Measurements from ENCODE around the gene CCNB2.
"Not testable (repeated sequence)": the region's sequence is repeated elsewhere in the genome, so short reads cannot be mapped to it uniquely, and the experiment has no call there.

Gene CCNB2

DNA sequence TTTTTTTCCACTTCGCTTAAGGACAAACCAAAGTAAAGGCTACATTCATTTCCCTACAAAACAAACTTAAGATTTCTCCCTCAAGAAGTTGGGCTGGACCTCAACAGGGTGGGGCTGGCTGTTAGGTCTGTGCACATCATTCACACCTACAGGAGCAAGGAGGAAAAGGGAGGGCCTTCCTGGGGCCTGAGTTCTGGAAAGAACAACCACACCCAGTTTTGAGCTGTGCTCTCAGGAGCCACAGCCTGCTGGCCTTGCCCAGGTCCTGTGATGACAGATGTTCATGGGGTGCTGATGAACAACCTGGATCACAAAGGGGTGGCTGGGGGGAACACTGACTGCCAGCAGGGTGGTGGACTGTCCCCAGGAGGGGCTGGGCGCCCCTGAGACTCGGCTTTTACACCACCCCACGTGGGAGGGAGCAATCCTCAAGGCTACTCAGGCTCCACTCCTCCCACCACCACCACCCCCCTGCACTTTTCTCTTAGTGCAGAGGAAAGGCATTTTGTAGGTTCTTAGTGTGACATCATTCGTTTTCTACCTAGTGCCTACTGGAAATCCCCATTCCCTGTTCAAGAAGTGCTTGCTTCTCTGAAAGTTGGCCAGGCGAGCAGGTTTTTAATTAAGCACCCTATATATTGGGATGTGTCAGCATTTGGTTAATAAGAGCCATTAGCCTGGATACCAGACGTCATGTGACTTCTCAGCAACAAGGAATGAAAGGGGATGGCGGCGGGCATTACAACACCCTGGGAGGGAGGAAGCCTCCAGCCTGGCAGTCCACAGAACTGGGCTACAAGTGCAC is 35.7 kb downstream of the CCNB2 start:
- Histone ChIP-seq H3K36me3 (ENCODE audit: insufficient read depth, low read length) (peaks cover 26% of the 10 kb centered on the region; the same call in 1 of the 2 replicates), H3K27ac (no peak overlapping the region), H3K9ac (ENCODE audit: insufficient read length) (no peak overlapping the region), H3K9me3 (ENCODE audit: low read depth, low read length) (no peaks in the 10 kb centered on the region), H3K4me3 (no peak overlapping the region)
- TF ChIP-seq EZH2 (IDR thresholded peaks at IDR 0.05) (no peak), FOXP2 (optimal IDR thresholded peaks at IDR 0.05; ENCODE audit: control extremely low read depth, extremely low read length, insufficient read depth) (no peak), POLR2AphosphoS5 (IDR thresholded peaks at IDR 0.05; ENCODE audit: borderline replicate concordance, low read depth, low read length) (no peak)
- no peak for DNase-seq (ENCODE audit: low read depth, low spot score)

DNA sequence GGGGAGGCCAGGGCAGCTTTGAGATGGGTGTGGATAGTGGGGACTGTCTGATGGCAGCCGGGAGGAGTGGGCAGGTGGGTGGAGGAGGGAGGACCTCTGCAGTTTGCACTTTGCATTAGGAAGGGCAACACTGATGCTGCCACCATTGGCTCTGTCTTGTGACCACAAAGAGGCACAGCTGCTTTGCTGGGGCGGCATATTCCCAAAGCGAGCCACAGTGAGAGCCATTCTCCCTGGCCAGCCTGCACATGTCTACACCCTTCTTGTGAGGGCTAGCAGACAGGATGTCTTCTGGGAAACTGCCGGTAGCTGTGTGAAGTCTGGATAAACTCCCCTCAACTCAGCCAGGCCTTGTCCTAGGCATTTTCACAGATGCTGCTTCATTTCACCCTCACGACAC is 38.3 kb downstream of the CCNB2 start:
- no peak for DNase-seq (ENCODE audit: low read depth, low spot score)
- Histone ChIP-seq H3K27ac (no peak overlapping the region), H3K4me3 (no peak overlapping the region), H3K9ac (ENCODE audit: insufficient read length) (no peak overlapping the region), H3K9me3 (ENCODE audit: low read depth, low read length) (no peaks in the 10 kb centered on the region), H3K36me3 (ENCODE audit: insufficient read depth, low read length) (peaks cover 19% of the 10 kb centered on the region; the same call in 1 of the 2 replicates)
- TF ChIP-seq POLR2AphosphoS5 (IDR thresholded peaks at IDR 0.05; ENCODE audit: borderline replicate concordance, low read depth, low read length) = no peak
- no peak for TF ChIP-seq FOXP2 (optimal IDR thresholded peaks at IDR 0.05; ENCODE audit: control extremely low read depth, extremely low read length, insufficient read depth)
- no peak for TF ChIP-seq EZH2 (IDR thresholded peaks at IDR 0.05)

DNA sequence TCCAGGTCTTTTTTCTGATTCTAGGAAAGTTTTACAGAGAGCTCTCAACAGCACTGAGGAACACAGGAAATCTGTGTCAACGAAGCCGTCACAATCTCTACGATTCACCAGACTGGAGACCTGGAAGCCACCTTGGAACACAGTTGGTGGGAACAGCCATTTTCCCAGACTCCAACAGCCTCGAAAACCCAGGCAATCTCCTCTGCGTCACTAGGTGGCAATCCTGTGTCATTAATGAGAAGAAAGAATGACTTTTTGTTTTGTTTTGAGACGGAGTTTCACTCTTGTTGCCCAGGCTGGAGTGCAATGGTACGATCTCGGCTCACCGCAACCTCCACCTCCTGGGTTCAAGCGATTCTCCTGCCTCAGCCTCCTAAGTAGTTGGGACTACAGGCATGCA is 39.6 kb downstream of the CCNB2 start:
- H3K36me3 ChIP-seq (ENCODE audit: insufficient read depth, low read length); H3K27ac ChIP-seq; DNase-seq (ENCODE audit: low read depth, low spot score); H3K9me3 ChIP-seq (ENCODE audit: low read depth, low read length); H3K4me3 ChIP-seq; H3K9ac ChIP-seq (ENCODE audit: insufficient read length): not testable (repeated sequence)

DNA sequence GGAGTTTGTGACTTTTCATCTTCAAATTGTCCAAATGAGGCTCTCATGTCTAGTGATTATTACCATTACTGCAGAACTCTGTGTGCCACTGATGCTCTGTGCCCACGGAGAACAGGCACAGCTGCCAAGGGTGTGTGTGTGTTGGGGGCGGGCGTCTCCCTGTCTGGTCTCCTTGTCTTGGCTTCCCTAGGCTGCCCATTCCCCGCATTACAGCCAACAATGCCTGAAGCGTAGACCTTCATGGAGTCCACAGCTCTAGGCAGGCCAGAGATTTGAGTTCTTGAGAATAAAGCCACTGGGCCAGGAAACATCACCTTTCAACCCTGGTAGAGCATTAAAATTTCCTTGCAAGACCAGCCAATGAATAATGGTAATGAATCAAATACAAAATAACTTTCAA is 42.7 kb downstream of the CCNB2 start:
- no peaks in the 10 kb centered on the region for H3K9me3 ChIP-seq (ENCODE audit: low read depth, low read length)
- H3K36me3 ChIP-seq (ENCODE audit: insufficient read depth, low read length) = no peaks in the 10 kb centered on the region
- H3K27ac ChIP-seq = no peak overlapping the region
- no peak for DNase-seq (ENCODE audit: low read depth, low spot score)
- H3K9ac ChIP-seq (ENCODE audit: insufficient read length) = no peak overlapping the region
- TF ChIP-seq EZH2 (IDR thresholded peaks at IDR 0.05) (no peak), FOXP2 (optimal IDR thresholded peaks at IDR 0.05; ENCODE audit: control extremely low read depth, extremely low read length, insufficient read depth) (no peak), POLR2AphosphoS5 (IDR thresholded peaks at IDR 0.05; ENCODE audit: borderline replicate concordance, low read depth, low read length) (no peak)
- H3K4me3 ChIP-seq = no peak overlapping the region

GRCh38 chr15:59148153-59148833 is 43.3 kb downstream of the CCNB2 start:
- no peak for DNase-seq (ENCODE audit: low read depth, low spot score)
- no peaks in the 10 kb centered on the region for H3K9me3 ChIP-seq (ENCODE audit: low read depth, low read length)
- no peak overlapping the region for H3K9ac ChIP-seq (ENCODE audit: insufficient read length)
- H3K27ac ChIP-seq = no peak overlapping the region
- H3K36me3 ChIP-seq (ENCODE audit: insufficient read depth, low read length) = no peaks in the 10 kb centered on the region
- H3K4me3 ChIP-seq = no peak overlapping the region
- TF ChIP-seq FOXP2 (optimal IDR thresholded peaks at IDR 0.05; ENCODE audit: control extremely low read depth, extremely low read length, insufficient read depth) = no peak
- no peak for TF ChIP-seq EZH2 (IDR thresholded peaks at IDR 0.05)
- no peak for TF ChIP-seq POLR2AphosphoS5 (IDR thresholded peaks at IDR 0.05; ENCODE audit: borderline replicate concordance, low read depth, low read length)

DNA sequence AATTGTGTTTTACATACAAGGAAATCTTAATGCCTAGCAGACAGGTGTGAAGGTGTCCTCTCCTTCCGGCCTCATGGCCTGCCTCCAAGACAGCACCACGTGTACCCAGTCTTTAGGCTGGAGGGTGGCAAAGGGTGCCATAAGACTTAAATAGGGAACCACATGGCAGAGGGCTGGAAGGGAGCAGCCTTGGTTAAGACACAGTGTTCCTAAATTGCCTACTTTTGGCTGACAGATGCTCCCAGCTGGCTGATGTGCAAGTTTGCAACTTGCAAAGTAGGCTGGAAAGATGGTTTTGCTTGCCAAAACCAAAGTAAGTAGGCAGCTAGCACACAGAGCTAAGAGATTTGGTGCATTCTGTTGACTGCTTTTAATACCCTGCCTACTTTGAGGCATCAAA is 45.2 kb downstream of the CCNB2 start:
- no peak for DNase-seq (ENCODE audit: low read depth, low spot score)
- H3K36me3 ChIP-seq (ENCODE audit: insufficient read depth, low read length) = no peaks in the 10 kb centered on the region

DNA sequence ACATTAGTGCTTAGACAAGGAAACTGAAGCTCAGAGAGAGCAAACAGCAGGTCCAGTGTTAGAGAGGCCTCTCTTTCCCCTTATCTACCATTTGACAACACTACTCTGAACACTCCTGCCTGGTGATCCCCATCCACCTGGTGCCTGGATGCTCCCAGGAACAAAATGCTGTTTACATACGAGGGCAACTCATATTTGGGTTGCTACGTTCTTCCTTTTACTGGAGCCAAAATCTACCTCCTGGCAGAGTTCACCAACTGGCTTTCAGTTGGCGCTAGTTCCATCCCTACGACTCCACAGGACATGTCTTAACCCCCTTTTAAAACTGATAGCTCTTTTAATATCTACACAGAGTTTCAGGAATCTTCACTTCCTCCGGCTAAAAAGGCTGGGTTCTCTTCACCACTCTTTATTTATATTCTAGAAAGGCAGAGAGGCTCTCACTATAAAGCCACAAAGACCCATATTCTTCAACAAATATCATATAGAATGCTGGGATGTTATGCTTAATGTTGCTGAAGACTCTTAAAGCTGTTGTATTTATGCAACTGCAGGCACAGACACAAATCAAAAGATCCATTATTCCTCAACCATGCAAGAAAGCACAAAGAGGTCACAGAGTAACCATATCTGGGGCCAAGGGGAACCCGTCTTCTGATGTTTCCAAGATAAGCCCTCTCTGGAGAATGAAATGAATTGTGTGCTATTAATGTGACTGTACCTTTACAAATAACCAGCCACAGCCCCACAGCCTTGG is 47.9 kb downstream of the CCNB2 start:
- no peak overlapping the region for H3K9ac ChIP-seq (ENCODE audit: insufficient read length)
- H3K36me3 ChIP-seq (ENCODE audit: insufficient read depth, low read length) = no peaks in the 10 kb centered on the region
- TF ChIP-seq FOXP2 (optimal IDR thresholded peaks at IDR 0.05; ENCODE audit: control extremely low read depth, extremely low read length, insufficient read depth) (no peak), EZH2 (IDR thresholded peaks at IDR 0.05) (no peak)
- no peaks in the 10 kb centered on the region for H3K9me3 ChIP-seq (ENCODE audit: low read depth, low read length)
- H3K27ac ChIP-seq = no peak overlapping the region
- DNase-seq (ENCODE audit: low read depth, low spot score) = no peak
- no peak overlapping the region for H3K4me3 ChIP-seq

More for the DNA sequence above, 45.2 kb downstream of the CCNB2 start:
- H3K9ac ChIP-seq (ENCODE audit: insufficient read length) = no peak overlapping the region
- H3K9me3 ChIP-seq (ENCODE audit: low read depth, low read length) = no peaks in the 10 kb centered on the region
- no peak for TF ChIP-seq EZH2 (IDR thresholded peaks at IDR 0.05)
- TF ChIP-seq FOXP2 (optimal IDR thresholded peaks at IDR 0.05; ENCODE audit: control extremely low read depth, extremely low read length, insufficient read depth) = no peak
- TF ChIP-seq POLR2AphosphoS5 (IDR thresholded peaks at IDR 0.05; ENCODE audit: borderline replicate concordance, low read depth, low read length) = no peak
- no peak overlapping the region for H3K4me3 ChIP-seq
- no peak overlapping the region for H3K27ac ChIP-seq

- no peak overlapping the region for H3K9ac ChIP-seq (ENCODE audit: insufficient read length)
- no peaks in the 10 kb centered on the region for H3K36me3 ChIP-seq (ENCODE audit: insufficient read depth, low read length)
- H3K9me3 ChIP-seq (ENCODE audit: low read depth, low read length) = no peaks in the 10 kb centered on the region
- TF ChIP-seq EZH2 (IDR thresholded peaks at IDR 0.05) (no peak), POLR2AphosphoS5 (IDR thresholded peaks at IDR 0.05; ENCODE audit: borderline replicate concordance, low read depth, low read length) (no peak), FOXP2 (optimal IDR thresholded peaks at IDR 0.05; ENCODE audit: control extremely low read depth, extremely low read length, insufficient read depth) (no peak)
- DNase-seq (ENCODE audit: low read depth, low spot score) = no peak
- no peak overlapping the region for H3K27ac ChIP-seq
- no peak overlapping the region for H3K4me3 ChIP-seq
Observed at GRCh38 chr15:59153466-59153865, 48.5 kb downstream of the CCNB2 start.

Data from SK-N-MC (cell line).